SJCRH30 (cell line): ENCODE results near the gene AOC1. TPM values are rescaled to one million over a fixed set of nuclear protein-coding genes. Genes with fewer than 3 reads are reported as not detected.

Experiments used
- DNase-seq, 2 experiments: peaks; one replicate each; pipeline ENCODE4 v3.0.0-alpha.2; 2015 to 2020
- H3K27ac ChIP-seq: fragments of 250-450 bp; sonication (Bioruptor Pico); 2 replicates; pipeline ENCODE4 v1.5.1; 2020; ENCODE audit warnings: mild to moderate bottlenecking, moderate library complexity
- H3K27me3 ChIP-seq: fragments of 250-450 bp; sonication (Bioruptor Pico); 2 replicates; pipeline ENCODE4 v1.5.1; 2020; ENCODE audit warnings: mild to moderate bottlenecking, moderate library complexity
- H3K36me3 ChIP-seq: fragments of 250-450 bp; sonication (Bioruptor Pico); 2 replicates; pipeline ENCODE4 v1.5.1; 2020; ENCODE audit warnings: mild to moderate bottlenecking, moderate library complexity
- H3K4me1 ChIP-seq: fragments of 250-450 bp; sonication (Bioruptor Pico); 2 replicates; pipeline ENCODE4 v1.5.1; 2020; ENCODE audit warnings: mild to moderate bottlenecking, moderate library complexity
- H3K4me3 ChIP-seq: fragments of 250-450 bp; sonication (Bioruptor Pico); 2 replicates; pipeline ENCODE4 v1.5.1; 2020; ENCODE audit warnings: mild to moderate bottlenecking, moderate library complexity
- H3K9me3 ChIP-seq: fragments of 250-450 bp; sonication (Bioruptor Pico); replicated peaks from 2 replicates; pipeline ENCODE4 v1.5.1; 2020; ENCODE audit warnings: mild to moderate bottlenecking, moderate library complexity
- total RNA-seq: library from RNA; depleted of rRNA; stranded (reverse); fragments of >200 nt; shearing (Covaris generic); gene quantifications from 2 replicates; pipeline ENCODE4 v1.2.3, GENCODE V29; 2014

Gene AOC1
- total RNA-seq, 1 experiment from 2014 or later, result not detected

DNA sequence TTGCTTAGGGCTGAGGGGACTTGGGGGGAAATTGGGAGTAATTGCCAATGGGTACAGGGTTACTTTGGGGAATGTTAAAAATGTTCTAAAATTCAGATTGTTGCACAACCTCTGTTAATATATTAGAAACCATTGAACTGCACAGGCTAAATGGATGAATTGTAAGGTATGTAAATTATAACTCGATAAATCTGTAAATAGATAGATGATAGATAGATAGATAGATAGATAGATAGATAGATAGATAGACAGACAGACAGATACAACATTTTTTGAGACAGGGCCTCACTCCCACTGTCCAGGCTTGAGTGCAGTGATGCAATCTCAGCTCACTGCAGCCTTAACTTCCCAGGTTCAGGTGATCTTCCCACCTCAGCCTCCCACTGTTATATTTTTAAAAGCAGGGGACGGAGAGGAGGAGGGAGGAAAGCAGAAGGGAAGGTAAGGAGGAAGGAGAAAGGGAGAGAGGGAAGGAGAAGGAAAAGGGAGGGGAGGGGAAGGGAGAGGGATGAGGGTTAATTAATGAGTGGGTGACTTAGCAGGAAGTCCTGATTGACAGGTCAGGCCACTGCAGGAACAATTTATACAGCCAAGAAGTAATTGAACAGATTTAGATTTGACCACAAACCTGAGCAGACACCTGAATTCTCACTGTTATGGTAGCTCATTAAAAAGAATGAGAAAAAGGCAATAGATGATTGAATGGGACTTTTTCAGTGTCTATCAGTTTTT, 38.7 kb downstream of the AOC1 start:
- H3K4me1 ChIP-seq, result no peaks in the 10 kb centered on the region
- peaks cover 7% of the 10 kb centered on the region; the same call in 1 of the 2 replicates for H3K27me3 ChIP-seq
- no peak overlapping the region for H3K27ac ChIP-seq
- no peak for DNase-seq
- no peaks in the 10 kb centered on the region for H3K36me3 ChIP-seq
- no peak overlapping the region for H3K4me3 ChIP-seq
- H3K9me3 ChIP-seq, result peaks cover 9% of the 10 kb centered on the region; the same call in 1 of the 2 replicates

DNA sequence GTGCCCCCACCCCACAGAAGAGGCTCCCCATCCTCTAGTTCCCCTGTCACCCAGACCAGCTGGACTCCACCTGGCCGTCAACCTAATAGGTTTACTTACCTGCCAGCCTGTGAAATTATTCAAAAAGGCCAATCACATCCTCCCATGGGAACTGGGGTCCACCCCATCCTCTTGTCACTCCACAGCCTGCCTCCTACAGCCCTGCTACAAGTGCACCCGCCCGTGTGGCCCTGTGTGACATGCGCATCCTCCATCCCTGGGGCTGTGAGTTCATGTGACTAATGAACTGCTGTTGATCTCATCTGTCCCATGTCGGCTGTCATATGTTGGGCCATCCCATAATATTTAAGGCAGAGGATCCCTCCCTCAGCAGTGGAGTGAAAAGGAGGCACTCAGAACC, 39.4 kb downstream of the AOC1 start:
- Histone ChIP-seq H3K27ac (no peak overlapping the region), H3K9me3 (peaks cover 9% of the 10 kb centered on the region; the same call in 1 of the 2 replicates), H3K4me1 (no peaks in the 10 kb centered on the region), H3K27me3 (peaks cover 7% of the 10 kb centered on the region; the same call in 1 of the 2 replicates), H3K36me3 (no peaks in the 10 kb centered on the region), H3K4me3 (no peak overlapping the region)
- no peak for DNase-seq

DNA sequence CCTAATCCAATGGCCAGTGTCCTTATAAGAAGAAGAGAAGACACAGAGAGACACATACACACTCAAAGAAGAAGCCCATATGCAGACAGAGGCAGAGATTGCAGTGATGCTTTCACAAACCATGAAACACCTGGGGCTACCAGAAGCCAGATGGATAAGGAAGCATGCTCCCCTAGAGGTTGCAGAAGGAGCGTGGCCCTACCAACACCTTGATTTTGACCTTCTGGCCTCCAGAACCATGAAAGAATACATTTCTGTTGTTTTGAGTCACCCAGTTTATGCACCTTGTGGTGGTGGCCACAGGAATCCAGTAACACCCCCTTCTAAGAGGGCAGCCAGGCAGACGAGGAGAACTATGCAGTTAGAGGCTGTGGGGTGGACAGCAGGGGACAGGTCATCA, 43.5 kb downstream of the AOC1 start:
- no peaks in the 10 kb centered on the region for H3K36me3 ChIP-seq
- no peak for DNase-seq
- no peak overlapping the region for H3K4me3 ChIP-seq
- H3K27ac ChIP-seq, result no peak overlapping the region
- H3K9me3 ChIP-seq, result peaks cover 9% of the 10 kb centered on the region; the same call in 1 of the 2 replicates
- no peaks in the 10 kb centered on the region for H3K4me1 ChIP-seq
- peaks cover 22% of the 10 kb centered on the region; the same call in 1 of the 2 replicates for H3K27me3 ChIP-seq

DNA sequence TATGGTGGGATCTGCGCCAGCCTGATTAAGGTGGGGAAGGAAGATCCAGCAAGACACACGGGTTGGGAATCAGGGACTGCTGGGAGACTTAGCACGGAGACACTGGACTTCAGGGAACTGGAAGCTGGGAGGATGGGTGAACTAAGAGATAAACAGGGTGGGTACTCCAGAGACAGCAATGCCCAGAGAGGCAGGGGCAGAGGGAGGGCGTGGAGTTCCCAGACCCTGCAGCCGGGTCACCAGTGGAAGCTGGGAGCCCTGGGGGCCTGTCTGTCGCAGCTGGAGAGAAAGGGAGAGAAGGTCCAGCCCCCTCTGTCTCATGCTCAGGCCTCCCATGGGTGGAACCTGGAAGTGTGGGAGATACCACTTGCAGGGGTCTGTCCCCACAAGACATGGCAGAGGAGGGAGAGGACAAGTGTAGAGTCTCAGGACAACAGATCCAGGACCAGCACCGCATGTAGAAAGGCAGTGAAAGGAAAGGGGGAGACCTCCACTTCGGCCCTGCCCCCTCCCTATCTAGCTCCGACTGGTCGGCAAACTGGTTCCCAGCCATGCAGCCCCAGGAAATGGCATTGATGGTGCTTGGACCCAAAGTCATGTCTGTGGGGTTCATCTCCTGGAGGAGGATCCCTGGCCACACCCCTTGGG, 44.4 kb downstream of the AOC1 start:
- no peak overlapping the region for H3K27ac ChIP-seq
- DNase-seq, result no peak
- H3K9me3 ChIP-seq, result peaks cover 9% of the 10 kb centered on the region; the same call in 1 of the 2 replicates
- H3K27me3 ChIP-seq, result peaks cover 22% of the 10 kb centered on the region; the same call in 1 of the 2 replicates
- 0 out of 2 replicates have a peak, but pooled peaks cover 2% of the 10 kb centered on the region for H3K4me1 ChIP-seq
- no peak overlapping the region for H3K4me3 ChIP-seq
- no peaks in the 10 kb centered on the region for H3K36me3 ChIP-seq

DNA sequence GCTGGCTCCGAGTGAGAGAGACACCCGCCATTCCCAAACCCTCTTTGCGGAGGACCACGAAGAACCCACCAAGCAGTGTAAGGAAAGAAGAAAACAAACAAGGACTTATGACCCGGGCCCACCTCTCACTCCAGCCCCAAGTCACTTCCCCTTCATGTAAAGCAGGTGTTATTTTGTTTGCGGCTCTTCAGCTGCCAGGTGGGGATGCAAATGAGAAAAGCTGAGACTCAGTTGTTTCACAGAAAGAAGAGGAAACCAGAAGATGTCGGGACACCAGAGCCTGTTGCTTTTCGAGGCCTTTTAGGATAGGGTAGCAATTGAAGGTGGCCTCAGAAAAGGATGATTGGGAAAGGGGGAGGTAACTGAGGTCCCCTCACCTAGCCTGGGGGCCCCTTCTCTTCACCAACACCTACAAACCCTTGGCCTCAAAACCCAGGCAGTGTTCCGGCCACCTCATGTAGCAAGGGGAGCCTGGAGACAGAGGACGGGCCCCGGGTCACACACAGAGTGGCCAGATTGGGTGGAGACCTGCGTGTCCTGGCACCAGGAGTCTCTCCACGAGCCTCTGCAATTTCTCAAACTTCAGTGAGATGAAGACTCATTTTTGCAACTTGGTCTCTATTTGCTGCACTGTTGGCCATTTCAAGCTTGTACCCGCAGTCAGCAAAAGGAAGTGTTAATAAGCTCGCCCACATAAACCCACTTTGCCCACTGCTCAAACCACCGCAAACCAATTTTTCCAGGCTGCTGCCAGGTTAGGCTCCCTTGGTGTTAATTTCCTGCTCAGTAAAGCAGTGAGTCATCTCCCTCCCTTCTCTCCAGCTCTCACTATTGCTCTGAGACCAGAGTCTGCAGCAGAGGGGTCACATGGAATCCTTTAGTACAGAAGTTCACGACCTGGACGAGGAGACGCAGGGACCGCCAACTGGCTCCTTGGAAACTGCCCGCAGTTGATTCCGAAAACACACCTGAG, 45.5 kb downstream of the AOC1 start:
- no peak for DNase-seq
- H3K4me1 ChIP-seq, result 0 out of 2 replicates have a peak, but pooled peaks cover 2% of the 10 kb centered on the region
- no peaks in the 10 kb centered on the region for H3K36me3 ChIP-seq
- peaks cover 26% of the 10 kb centered on the region for H3K27me3 ChIP-seq
- H3K27ac ChIP-seq, result no peak overlapping the region
- peaks cover 9% of the 10 kb centered on the region; the same call in 1 of the 2 replicates for H3K9me3 ChIP-seq
- no peak overlapping the region for H3K4me3 ChIP-seq

DNA sequence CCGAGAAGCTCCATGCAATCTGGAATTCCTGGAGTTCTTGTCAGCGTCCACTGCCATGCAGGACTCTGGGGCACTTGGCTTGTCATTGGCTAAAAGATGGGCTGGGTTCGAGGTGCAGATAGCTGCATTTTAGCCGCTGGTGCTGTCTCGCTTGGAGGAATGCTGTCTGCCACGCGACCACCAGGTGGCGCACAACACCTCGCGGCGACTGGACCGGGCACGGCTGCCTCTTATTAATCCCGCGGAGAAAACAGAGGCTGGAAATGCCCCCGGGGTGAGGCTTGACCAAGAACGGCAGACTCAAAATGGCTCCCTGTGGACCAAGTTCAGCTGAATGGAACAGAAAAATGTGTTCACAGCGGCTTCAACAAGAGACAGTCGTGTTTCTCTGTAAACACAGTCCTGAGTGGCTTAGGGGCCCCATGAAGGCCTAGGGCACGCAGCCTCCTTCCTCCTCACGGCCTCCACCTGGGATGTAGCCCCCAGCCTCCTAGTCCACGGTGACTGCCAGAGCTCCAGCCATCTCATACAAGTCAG, 46.2 kb downstream of the AOC1 start:
- Histone ChIP-seq H3K4me3 (no peak overlapping the region), H3K36me3 (no peaks in the 10 kb centered on the region), H3K27me3 (peaks cover 26% of the 10 kb centered on the region), H3K9me3 (peaks cover 6% of the 10 kb centered on the region; the same call in 1 of the 2 replicates), H3K4me1 (0 out of 2 replicates have a peak, but pooled peaks cover 2% of the 10 kb centered on the region), H3K27ac (no peak overlapping the region)
- DNase-seq, result peak; percentile 83 to 88

DNA sequence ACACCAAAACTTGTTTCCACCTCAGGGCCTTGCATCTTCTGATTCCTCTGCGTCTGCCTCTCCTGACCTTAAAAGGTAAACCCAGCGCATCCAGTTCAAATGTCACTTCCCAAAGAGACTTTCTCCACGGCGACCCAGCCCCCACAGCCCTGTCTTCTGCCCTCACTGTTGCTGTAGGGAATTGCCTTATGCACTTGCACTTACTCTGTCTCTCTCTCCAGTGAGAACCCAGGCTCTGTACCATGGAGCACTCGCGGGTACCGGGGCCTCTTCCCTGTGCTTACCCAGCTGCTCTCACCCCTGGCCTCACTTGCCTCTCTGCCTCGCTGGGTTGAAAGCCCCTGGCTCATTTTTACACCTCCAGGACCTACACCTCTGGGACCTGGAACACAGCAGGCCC, 48.4 kb downstream of the AOC1 start:
- DNase-seq, result no peak
- Histone ChIP-seq H3K9me3 (no peaks in the 10 kb centered on the region), H3K4me3 (no peak overlapping the region), H3K4me1 (0 out of 2 replicates have a peak, but pooled peaks cover 2% of the 10 kb centered on the region), H3K27me3 (peaks cover 32% of the 10 kb centered on the region), H3K36me3 (no peaks in the 10 kb centered on the region), H3K27ac (no peak overlapping the region)

DNA sequence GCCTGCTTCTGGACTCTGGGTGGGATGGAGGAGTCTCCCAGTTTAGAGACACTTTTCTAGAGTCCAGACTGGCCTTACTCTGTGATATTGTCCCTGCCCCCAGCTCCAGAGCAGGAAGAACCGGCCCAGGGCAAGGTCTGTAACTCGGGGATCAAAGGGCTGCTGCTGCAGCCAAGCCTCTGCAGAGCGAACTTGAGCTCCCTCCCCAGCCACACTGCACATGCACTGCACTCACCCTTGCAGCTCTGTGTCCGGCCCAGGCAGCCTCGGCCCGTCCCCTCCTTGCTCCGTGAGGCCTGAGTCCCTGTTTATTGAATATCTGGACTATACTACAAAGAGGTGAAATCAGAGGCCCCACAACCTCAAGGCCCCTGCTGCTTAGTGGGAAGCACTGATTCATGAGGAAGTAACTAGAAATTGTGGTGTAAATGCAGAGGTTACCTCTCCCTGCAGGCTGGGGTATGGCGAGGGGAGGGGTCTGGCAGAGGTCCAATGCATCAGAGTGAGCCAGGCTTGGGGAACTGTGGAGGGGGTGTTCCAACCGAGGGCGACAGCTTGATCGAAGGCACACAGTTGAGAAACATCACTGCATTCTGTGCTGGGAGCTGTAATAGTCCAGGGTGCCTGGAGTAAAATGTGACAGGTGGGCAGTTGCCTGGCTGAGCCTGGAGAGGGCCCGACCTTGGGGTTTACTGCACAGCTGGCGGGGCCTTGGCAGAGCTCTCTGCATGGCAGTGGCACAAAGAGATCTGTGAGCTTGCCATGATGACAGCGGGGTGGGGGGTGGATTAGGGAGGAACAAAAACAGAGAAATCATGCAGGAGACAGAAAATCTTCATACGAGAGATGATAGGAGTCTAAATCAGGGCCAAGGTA, 49.1 kb downstream of the AOC1 start:
- DNase-seq, result peak; percentile 38 to 61
- Histone ChIP-seq H3K27me3 (peaks cover 31% of the 10 kb centered on the region), H3K4me3 (no peak overlapping the region), H3K36me3 (no peaks in the 10 kb centered on the region), H3K9me3 (no peaks in the 10 kb centered on the region), H3K4me1 (0 out of 2 replicates have a peak, but pooled peaks cover 2% of the 10 kb centered on the region), H3K27ac (no peak overlapping the region)

DNA sequence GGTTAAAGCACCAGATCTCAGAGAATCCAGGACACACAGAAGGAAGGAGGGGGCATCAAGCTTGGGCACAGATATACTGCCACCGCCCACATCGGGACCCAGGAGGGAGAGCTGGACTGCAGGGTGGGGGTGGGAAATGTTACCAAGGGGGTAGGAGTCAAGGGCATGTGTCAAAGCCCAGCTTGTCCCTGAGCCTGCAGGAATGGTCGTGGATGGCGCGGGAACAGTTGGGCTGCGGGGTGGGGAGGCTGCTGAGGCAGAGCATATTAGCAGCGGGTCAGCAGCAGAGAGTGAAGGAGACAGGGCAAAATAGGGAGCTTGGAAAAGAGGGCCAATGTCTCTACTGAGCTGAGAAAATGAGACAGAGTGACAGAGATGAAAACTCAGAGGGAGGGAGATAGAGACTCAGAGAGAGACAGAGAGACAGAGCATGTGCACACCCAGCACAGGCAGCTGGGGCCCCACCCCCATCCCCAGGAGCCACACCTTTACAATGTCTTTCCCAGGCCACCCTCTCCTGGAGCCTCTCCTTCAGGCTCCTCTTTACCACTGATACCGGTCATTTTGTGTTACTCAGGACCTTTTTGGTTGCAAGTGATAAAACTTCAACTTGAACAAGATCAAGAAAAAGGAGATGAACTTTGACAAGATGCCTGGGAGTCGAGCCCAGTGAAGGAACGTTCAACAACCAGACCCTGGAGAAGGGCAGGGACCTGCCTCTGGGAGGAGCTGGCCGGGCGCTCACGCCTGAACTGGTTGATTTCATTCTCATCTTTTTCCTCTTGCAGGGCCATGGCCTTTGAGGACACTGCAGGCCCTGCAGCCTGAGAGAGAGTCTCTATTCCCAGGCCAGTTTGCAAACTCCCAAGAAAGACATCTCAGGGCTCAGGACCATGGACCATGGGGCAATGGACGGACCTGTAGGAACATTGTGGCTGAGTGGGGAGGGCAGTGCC, 50.0 kb downstream of the AOC1 start:
- H3K9me3 ChIP-seq, result no peaks in the 10 kb centered on the region
- 0 out of 2 replicates have a peak, but pooled peaks cover 2% of the 10 kb centered on the region for H3K4me1 ChIP-seq
- H3K4me3 ChIP-seq, result no peak overlapping the region
- no peak for DNase-seq
- H3K36me3 ChIP-seq, result no peaks in the 10 kb centered on the region
- peaks cover 30% of the 10 kb centered on the region for H3K27me3 ChIP-seq
- H3K27ac ChIP-seq, result no peak overlapping the region

DNA sequence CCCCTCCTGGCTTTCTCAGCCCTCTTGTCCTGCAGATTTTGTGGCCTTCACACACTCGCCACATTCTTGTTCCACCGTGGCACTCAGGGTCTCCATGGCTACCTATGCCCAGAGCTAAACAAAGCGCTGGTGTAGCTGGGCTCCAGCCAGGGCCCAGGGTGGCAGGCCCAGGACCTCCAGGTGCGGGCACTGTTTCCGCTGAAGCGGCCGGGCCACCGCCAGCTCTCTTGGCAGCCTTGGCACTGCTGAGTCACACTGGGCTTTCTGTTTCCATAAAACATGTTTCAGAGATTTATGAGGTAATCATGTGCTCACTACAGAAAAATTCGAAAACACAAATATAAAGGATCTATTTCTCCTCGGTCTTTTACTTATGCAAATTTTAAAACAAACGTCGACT, 51.3 kb downstream of the AOC1 start:
- H3K36me3 ChIP-seq, result no peaks in the 10 kb centered on the region

DNA sequence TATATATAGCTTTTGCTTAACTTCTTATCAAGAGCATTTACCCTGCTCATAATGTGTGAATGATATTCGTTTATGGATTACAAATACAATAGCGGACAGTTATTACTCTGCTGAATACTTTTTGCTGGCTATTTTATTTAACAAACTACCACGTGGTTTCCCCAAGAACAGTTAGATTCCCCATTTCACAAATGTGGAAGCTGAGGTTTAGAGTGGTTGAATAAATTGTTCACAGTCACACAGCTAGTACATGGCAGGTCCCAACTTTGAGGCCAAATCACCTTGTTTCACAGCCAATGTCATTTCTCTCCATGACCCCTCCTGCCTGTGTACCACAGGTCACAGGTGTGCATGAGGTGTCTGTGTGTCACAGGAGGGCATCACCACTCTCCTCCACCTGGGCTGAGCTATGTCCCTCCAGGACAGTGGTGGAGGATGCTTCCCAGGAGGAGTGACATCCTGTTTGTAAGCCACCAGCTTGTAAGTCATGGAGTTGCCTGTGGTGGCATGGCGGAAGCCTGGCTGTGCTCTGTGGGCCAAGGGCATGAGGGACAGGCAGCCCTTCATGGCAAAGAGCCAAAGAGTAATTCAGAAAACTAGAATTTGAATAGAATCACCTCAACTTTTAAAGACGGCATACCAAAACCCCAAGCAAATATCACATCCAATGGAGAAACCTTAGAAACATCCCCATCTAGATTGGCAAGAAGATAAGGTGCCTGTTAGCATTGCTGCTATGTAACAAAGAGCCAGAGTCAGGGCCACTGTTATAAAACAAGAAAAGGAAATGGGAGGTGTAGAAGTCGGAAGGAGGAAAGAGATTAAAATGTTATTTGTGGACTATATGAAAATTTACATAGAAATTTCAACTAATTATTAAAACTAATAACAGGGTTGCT, 51.9 kb downstream of the AOC1 start:
- Histone ChIP-seq H3K27ac (no peak overlapping the region), H3K9me3 (no peaks in the 10 kb centered on the region), H3K36me3 (no peaks in the 10 kb centered on the region), H3K27me3 (peaks cover 15% of the 10 kb centered on the region), H3K4me1 (0 out of 2 replicates have a peak, but pooled peaks cover 2% of the 10 kb centered on the region), H3K4me3 (no peak overlapping the region)
- DNase-seq, result no peak

More for the DNA sequence above, 51.3 kb downstream of the AOC1 start:
- Histone ChIP-seq H3K27ac (no peak overlapping the region), H3K27me3 (peaks cover 19% of the 10 kb centered on the region), H3K4me1 (0 out of 2 replicates have a peak, but pooled peaks cover 2% of the 10 kb centered on the region), H3K4me3 (no peak overlapping the region), H3K9me3 (no peaks in the 10 kb centered on the region)
- no peak for DNase-seq

DNA sequence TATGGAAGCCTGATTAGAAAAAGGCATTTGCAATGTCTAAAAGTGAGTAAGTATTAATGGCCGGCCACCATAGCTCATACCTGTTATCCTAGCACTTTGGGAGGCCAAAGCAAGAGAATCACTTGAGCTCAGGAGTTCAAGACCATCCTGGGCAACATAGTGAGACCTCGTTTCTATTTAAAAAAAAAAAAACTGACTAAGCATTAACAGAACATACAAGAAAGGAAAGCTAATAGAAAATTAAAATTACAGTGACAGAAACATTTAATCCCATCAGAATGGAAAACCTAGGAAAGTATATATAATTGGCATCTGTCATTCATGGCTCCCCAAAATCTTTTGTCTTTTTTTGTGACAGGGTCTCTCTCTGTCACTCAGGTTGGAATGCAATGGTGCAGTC, 55.9 kb downstream of the AOC1 start:
- no peaks in the 10 kb centered on the region for H3K4me1 ChIP-seq
- H3K4me3 ChIP-seq, result no peak overlapping the region
- H3K27ac ChIP-seq, result no peak overlapping the region
- no peaks in the 10 kb centered on the region for H3K9me3 ChIP-seq
- DNase-seq, result no peak
- H3K27me3 ChIP-seq, result peaks cover 16% of the 10 kb centered on the region; the same call in 1 of the 2 replicates
- H3K36me3 ChIP-seq, result no peaks in the 10 kb centered on the region
